Mammary epithelial cell (primary cell): Measurements from ENCODE around the gene SSPN.

Source experiments
- EZH2 ChIP-seq: IDR thresholded peaks from 2 replicates; pipeline ENCODE4 v1.6.1; 2012; ENCODE audit warnings: low read length, inconsistent platforms, borderline replicate concordance
- TF ChIP-seq, protein P1 (sequence below), 2 donors: IDR thresholded peaks in 1 of 2; conservative IDR thresholded peaks in 1 of 2; 2 replicates each; pipeline ENCODE4 v1.5.1; 2011 to 2012; ENCODE audit warnings: inconsistent platforms in 2 of 2, low read length in 2 of 2, mild to moderate bottlenecking in 2 of 2, control low read depth in 1 of 2, low read depth in 1 of 2; ENCODE audit not compliant: insufficient read depth in 1 of 2; ENCODE audit errors: extremely low read depth in 1 of 2

DNA sequence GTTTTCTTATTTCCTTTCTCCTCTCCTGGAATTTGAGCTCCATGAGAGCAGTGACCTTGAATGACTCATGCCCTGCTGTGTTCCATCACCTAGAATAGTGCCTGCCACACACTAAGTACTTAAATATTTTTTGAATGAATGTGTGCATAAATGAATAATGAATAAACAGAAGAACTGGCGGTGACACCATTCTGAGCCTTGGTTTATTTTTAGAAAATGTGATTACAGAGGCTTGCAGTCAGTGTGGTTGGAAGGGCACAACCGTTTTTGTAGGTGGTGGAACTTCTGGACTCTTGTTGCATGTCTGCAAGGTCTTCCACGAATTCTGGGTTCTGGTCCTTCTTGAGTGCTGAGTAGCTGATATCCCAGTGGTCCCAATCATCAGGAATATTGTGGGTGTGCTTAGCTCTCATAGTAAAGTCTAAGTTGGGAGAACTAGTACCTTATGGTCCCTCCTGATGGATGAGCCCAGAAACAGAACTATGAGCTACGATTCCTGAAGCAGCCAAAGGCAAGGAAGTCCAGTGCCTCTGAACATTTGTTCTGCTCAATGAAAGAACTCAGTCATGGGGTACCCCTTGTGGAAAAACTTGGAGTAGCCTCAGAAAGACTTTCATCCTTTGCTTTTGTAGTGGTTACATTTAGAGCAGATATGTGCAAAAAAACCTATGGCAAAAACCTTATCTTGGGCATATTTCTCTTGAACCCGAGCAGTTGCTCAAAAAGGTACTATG lies 41.8 kb upstream of the SSPN start:
- TF ChIP-seq, protein P1, sequence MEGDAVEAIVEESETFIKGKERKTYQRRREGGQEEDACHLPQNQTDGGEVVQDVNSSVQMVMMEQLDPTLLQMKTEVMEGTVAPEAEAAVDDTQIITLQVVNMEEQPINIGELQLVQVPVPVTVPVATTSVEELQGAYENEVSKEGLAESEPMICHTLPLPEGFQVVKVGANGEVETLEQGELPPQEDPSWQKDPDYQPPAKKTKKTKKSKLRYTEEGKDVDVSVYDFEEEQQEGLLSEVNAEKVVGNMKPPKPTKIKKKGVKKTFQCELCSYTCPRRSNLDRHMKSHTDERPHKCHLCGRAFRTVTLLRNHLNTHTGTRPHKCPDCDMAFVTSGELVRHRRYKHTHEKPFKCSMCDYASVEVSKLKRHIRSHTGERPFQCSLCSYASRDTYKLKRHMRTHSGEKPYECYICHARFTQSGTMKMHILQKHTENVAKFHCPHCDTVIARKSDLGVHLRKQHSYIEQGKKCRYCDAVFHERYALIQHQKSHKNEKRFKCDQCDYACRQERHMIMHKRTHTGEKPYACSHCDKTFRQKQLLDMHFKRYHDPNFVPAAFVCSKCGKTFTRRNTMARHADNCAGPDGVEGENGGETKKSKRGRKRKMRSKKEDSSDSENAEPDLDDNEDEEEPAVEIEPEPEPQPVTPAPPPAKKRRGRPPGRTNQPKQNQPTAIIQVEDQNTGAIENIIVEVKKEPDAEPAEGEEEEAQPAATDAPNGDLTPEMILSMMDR (conservative IDR thresholded peaks at IDR 0.05 in 1 of 2, IDR thresholded peaks at IDR 0.05 in 1 of 2; ENCODE audit: extremely low read depth in 1 of 2, insufficient read depth in 1 of 2, low read depth in 1 of 2, low read length in 2 of 2), result peak in 1 of 2 donors; percentile 26
- no peak for TF ChIP-seq EZH2
